T-helper 1 cell treated with Interleukin-12 subunit alpha and Interleukin-12 subunit beta and Interleukin-4 antibody, amounts not matched to agents 30 μg/mL and 1 μg/mL, for 36 hours (primary cell): Measurements from ENCODE around the gene RPP40.

Source experiments
- H3K27ac Mint-ChIP-seq: one replicate; pipeline ENCODE4 v1.8.0; 2021; ENCODE audit warnings: mild to moderate bottlenecking, mixed read lengths
- H3K27me3 Mint-ChIP-seq: one replicate; pipeline ENCODE4 v1.8.0; 2021; ENCODE audit warnings: low read depth, mixed read lengths
- H3K36me3 Mint-ChIP-seq: one replicate; pipeline ENCODE4 v1.8.0; 2021; ENCODE audit warnings: low read depth, mixed read lengths
- H3K4me1 Mint-ChIP-seq: one replicate; pipeline ENCODE4 v1.8.0; 2021; ENCODE audit warnings: low read depth, mixed read lengths
- H3K4me3 Mint-ChIP-seq: one replicate; pipeline ENCODE4 v1.8.0; 2021; ENCODE audit warnings: mild to moderate bottlenecking, moderate library complexity, mixed read lengths
- H3K9me3 Mint-ChIP-seq: one replicate; pipeline ENCODE4 v1.8.0; 2021; ENCODE audit warnings: mixed read lengths

The RPP40 gene

GRCh38 chr6:4948781-4949450 is 54.9 kb downstream of the RPP40 start:
- Mint-ChIP-seq H3K9me3 (no peaks in the 10 kb centered on the region), H3K27ac (no peak overlapping the region)

GRCh38 chr6:4947716-4948115 is 56.1 kb downstream of the RPP40 start:
- H3K36me3 Mint-ChIP-seq: no peaks in the 10 kb centered on the region
- no peaks in the 10 kb centered on the region for H3K27me3 Mint-ChIP-seq
- no peak overlapping the region for H3K4me3 Mint-ChIP-seq
- no peak overlapping the region for H3K27ac Mint-ChIP-seq
- H3K9me3 Mint-ChIP-seq: no peaks in the 10 kb centered on the region
- peaks cover 6% of the 10 kb centered on the region for H3K4me1 Mint-ChIP-seq

More at GRCh38 chr6:4948781-4949450, 54.9 kb downstream of the RPP40 start:
- H3K36me3 Mint-ChIP-seq: peaks cover 3% of the 10 kb centered on the region
- H3K4me1 Mint-ChIP-seq: no peaks in the 10 kb centered on the region
- no peak overlapping the region for H3K4me3 Mint-ChIP-seq
- H3K27me3 Mint-ChIP-seq: no peaks in the 10 kb centered on the region

GRCh38 chr6:4946521-4946920 is 57.3 kb downstream of the RPP40 start:
- Mint-ChIP-seq H3K27me3 (no peaks in the 10 kb centered on the region), H3K4me3 (no peak overlapping the region), H3K36me3 (peaks cover 2% of the 10 kb centered on the region), H3K9me3 (no peaks in the 10 kb centered on the region), H3K27ac (no peak overlapping the region), H3K4me1 (peaks cover 18% of the 10 kb centered on the region)
